ENCODE data around the gene DUSP5.

DNA sequence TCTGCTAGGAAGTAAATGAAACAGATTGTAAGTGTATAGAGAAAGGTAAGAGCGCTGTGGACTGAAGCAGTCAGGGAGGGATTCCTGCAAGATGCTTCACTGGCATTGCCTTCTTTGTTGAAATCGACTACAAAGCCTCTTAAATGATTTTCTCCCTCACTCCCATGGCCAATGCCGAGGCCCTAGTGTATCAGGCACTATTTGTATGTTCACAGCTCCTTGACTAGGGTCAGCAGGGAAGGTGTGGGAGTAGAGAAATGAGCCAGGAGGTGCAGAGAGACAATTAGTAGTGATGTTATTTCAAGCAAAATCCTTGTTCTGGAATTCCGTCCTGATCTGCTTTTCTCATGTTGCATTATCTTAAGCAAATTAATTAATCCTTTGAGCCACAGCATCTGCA is 22.9 kb upstream of the DUSP5 start:
- TF ChIP-seq EZH2phosphoT487 (IDR thresholded peaks at IDR 0.05; ENCODE audit: low read length) (no peak), CTCF (IDR thresholded peaks at IDR 0.05; ENCODE audit: low read length) (no peak)
